Keratinocyte (primary cell): ENCODE measurements around the gene NCBP1. TPM values are rescaled to one million over a fixed set of nuclear protein-coding genes. Genes with fewer than 3 reads are reported as not detected.

Source experiments
- DNase-seq: peaks from one replicate; pipeline ENCODE4 v3.0.0-alpha.2; 2011; ENCODE audit warnings: low read depth, missing footprints, low spot score
- FAIRE-seq: peaks from 2 replicates; lab custom pipeline; 2011; peaks lifted over from hg19 to GRCh38; lab: Jason Lieb, UNC
- H2AFZ ChIP-seq: 2 replicates; pipeline ENCODE4 v1.6.0; 2012; ENCODE audit warnings: low read length, control low read depth, inconsistent platforms; ENCODE audit not compliant: control insufficient read depth
- H3K27ac ChIP-seq: 2 replicates; pipeline ENCODE4 v1.5.1; 2011; ENCODE audit warnings: low read length; ENCODE audit not compliant: control insufficient read depth, insufficient read depth
- H3K27me3 ChIP-seq: 3 replicates; pipeline ENCODE4 v1.6.0; 2011; ENCODE audit warnings: low read length; ENCODE audit not compliant: control insufficient read depth, insufficient read depth; ENCODE audit errors: extremely low read depth
- H3K36me3 ChIP-seq, 2 experiments: 2 replicates in 1 of 2; 3 replicates in 1 of 2; pipeline ENCODE4 v1.5.1; 2011; ENCODE audit warnings: low read length in 2 of 2, mild to moderate bottlenecking in 1 of 2; ENCODE audit not compliant: control insufficient read depth in 2 of 2, insufficient read depth in 2 of 2; ENCODE audit errors: extremely low read depth in 1 of 2
- H3K4me1 ChIP-seq: 3 replicates; pipeline ENCODE4 v1.5.1; 2011; ENCODE audit warnings: low read length; ENCODE audit not compliant: control insufficient read depth, insufficient read depth; ENCODE audit errors: extremely low read depth
- H3K4me2 ChIP-seq: 3 replicates; pipeline ENCODE4 v1.6.0; 2011; ENCODE audit warnings: low read depth, low read length; ENCODE audit not compliant: control insufficient read depth, insufficient read depth; ENCODE audit errors: extremely low read depth
- H3K4me3 ChIP-seq, 3 experiments: fragments of 200-600 bp in 1 of 3; sonication (generic) in 1 of 3; 2 replicates in 2 of 3; 3 replicates in 1 of 3; pipeline ENCODE4 v1.5.1; 2011 to 2016; ENCODE audit warnings: low read length in 3 of 3, mild to moderate bottlenecking in 3 of 3, control low read depth in 2 of 3, inconsistent platforms in 1 of 3, low read depth in 1 of 3, mixed read lengths in 1 of 3, mixed run types in 1 of 3, moderate library complexity in 1 of 3; ENCODE audit not compliant: control insufficient read depth in 2 of 3, insufficient read depth in 2 of 3; ENCODE audit errors: extremely low read depth in 1 of 3
- H3K79me2 ChIP-seq: 2 replicates; pipeline ENCODE4 v1.6.0; 2012; ENCODE audit warnings: low read length; ENCODE audit not compliant: control insufficient read depth, insufficient read depth
- H3K9ac ChIP-seq: 3 replicates; pipeline ENCODE4 v1.6.0; 2011; ENCODE audit warnings: low read length; ENCODE audit not compliant: control insufficient read depth, insufficient read depth; ENCODE audit errors: extremely low read depth
- H3K9me1 ChIP-seq: 3 replicates; pipeline ENCODE4 v1.6.0; 2011; ENCODE audit warnings: low read length; ENCODE audit not compliant: control insufficient read depth, insufficient read depth; ENCODE audit errors: extremely low read depth
- H3K9me3 ChIP-seq: 2 replicates; pipeline ENCODE4 v1.5.1; 2012; ENCODE audit warnings: low read depth, low read length; ENCODE audit not compliant: control insufficient read depth
- H4K20me1 ChIP-seq: 3 replicates; pipeline ENCODE4 v1.6.0; 2011; ENCODE audit warnings: low read length; ENCODE audit not compliant: control insufficient read depth, insufficient read depth; ENCODE audit errors: extremely low read depth
- CTCF ChIP-seq, 3 experiments: IDR thresholded peaks in 1 of 3; conservative IDR thresholded peaks in 1 of 3; optimal IDR thresholded peaks in 1 of 3; 2 replicates in 2 of 3; 3 replicates in 1 of 3; pipeline versions ENCODE3 to v1.5.1; 2011; ENCODE audit warnings: low read length in 3 of 3, mild to moderate bottlenecking in 3 of 3, moderate library complexity in 2 of 3, control low read depth in 1 of 3, inconsistent platforms in 1 of 3; ENCODE audit not compliant: insufficient read depth in 2 of 3; ENCODE audit errors: extremely low read depth in 1 of 3
- EZH2 ChIP-seq: IDR thresholded peaks from one replicate; pipeline ENCODE4 v1.6.1; 2012; ENCODE audit warnings: inconsistent platforms, mild to moderate bottlenecking, low read length, moderate library complexity
- dilution Hi-C: fragments of 300-500 bp; cut with MboI; formaldehyde crosslinking; loops from one replicate; pipeline ENCODE4 v1.7.0; 2020; ENCODE audit warnings: low sequenced_read_pairs; ENCODE audit not compliant: extremely low pct_ligation_motif_present
- polyA plus RNA-seq, 5 experiments: library from polyadenylated mRNA; depleted of rRNA in 3 of 5; stranded (reverse) in 3 of 5; stranded (forward) in 1 of 5; unstranded in 1 of 5; fragments of >200 nt; gene quantifications; 1 replicate in 1 of 5; 2 replicates in 3 of 5; 3 replicates in 1 of 5; pipeline versions ENCODE4 v1.2.1 to v1.2.3, GENCODE V29; 2011 to 2012; ENCODE audit warnings: missing spikeins in 2 of 5, low read depth in 1 of 5, low replicate concordance in 1 of 5

Gene NCBP1
- polyA plus RNA-seq, 1 donor (not counting 4 experiments of a cell fraction or from before 2014, with no cell fraction given), result 38.6 TPM

GRCh38 chr9:97645720-97646119 lies 12.1 kb downstream of the NCBP1 start:
- H4K20me1 ChIP-seq, result no peaks in the 10 kb centered on the region
- no peak overlapping the region for H3K4me2 ChIP-seq
- no peak overlapping the region for H3K27ac ChIP-seq
- peaks cover 16 to 23% of the 10 kb centered on the region in 2 experiments for H3K36me3 ChIP-seq
- dilution Hi-C loops, result no loop called here
- no peak overlapping the region for H3K4me3 ChIP-seq
- H3K27me3 ChIP-seq, result no peaks in the 10 kb centered on the region
- H2AFZ ChIP-seq, result no peak overlapping the region
- FAIRE-seq, result no peak
- no peak for TF ChIP-seq EZH2
- TF ChIP-seq CTCF (optimal IDR thresholded peaks at IDR 0.05 in 1 of 3, IDR thresholded peaks at IDR 0.05 in 1 of 3, conservative IDR thresholded peaks at IDR 0.05 in 1 of 3; ENCODE audit: extremely low read depth in 1 of 3, insufficient read depth in 2 of 3, low read length in 3 of 3), result no peak
- peaks cover 6% of the 10 kb centered on the region for H3K79me2 ChIP-seq
- no peak overlapping the region for H3K9ac ChIP-seq
- H3K9me3 ChIP-seq, result no peaks in the 10 kb centered on the region
- DNase-seq, result no peak
- H3K4me1 ChIP-seq, result no peaks in the 10 kb centered on the region
- no peaks in the 10 kb centered on the region for H3K9me1 ChIP-seq

GRCh38 chr9:97647996-97648395 lies 14.4 kb downstream of the NCBP1 start:
- Histone ChIP-seq H3K4me2 (no peak overlapping the region), H3K4me1 (no peaks in the 10 kb centered on the region), H3K36me3 (peaks cover 10 to 18% of the 10 kb centered on the region in 2 experiments), H3K9ac (no peak overlapping the region), H2AFZ (no peak overlapping the region), H3K9me1 (no peaks in the 10 kb centered on the region), H4K20me1 (no peaks in the 10 kb centered on the region), H3K4me3 (no peak overlapping the region), H3K27me3 (no peaks in the 10 kb centered on the region), H3K9me3 (no peaks in the 10 kb centered on the region), H3K79me2 (no peaks in the 10 kb centered on the region), H3K27ac (no peak overlapping the region)
- FAIRE-seq, result no peak
- TF ChIP-seq CTCF (optimal IDR thresholded peaks at IDR 0.05 in 1 of 3, IDR thresholded peaks at IDR 0.05 in 1 of 3, conservative IDR thresholded peaks at IDR 0.05 in 1 of 3; ENCODE audit: extremely low read depth in 1 of 3, insufficient read depth in 2 of 3, low read length in 3 of 3), result no peak
- TF ChIP-seq EZH2, result no peak
- no peak for DNase-seq
- dilution Hi-C loops, result no loop called here
